ENCODE measurements around the gene PDF.

PDF gene

DNA sequence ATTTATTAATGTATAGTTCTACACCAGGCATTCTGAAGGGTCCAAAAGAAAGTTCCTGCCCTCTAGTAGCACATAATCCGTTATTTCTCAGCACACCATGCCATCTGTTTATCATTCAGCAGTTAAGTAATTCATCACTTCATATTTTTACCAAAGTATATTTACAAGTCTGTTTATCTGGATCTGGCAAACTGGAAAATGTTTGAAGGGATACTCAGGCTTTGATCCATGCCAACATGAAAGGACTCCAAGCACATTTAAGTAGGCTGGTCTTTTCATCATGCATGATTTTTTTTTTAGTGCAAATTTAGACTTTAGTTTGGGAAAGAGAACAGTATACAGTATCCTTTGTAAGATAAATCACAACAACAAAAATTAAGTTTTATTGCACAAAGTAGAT, 23.3 kb downstream of the PDF start:
- Histone ChIP-seq H3K27me3 (ENCODE audit: insufficient read depth, low read length, poor library complexity) (no peaks in the 10 kb centered on the region), H3K9ac (ENCODE audit: low read length) (no peak overlapping the region), H3K18ac (ENCODE audit: low read length) (no peak overlapping the region), H3K36me3 (ENCODE audit: control insufficient read depth, insufficient read depth, low read length) (peaks cover 2% of the 10 kb centered on the region), H2BK120ac (ENCODE audit: low read depth, low read length) (no peak overlapping the region), H2AK5ac (ENCODE audit: low read length) (no peak overlapping the region), H4K8ac (ENCODE audit: low read depth, low read length) (no peak overlapping the region), H3K23ac (ENCODE audit: low read length) (no peak overlapping the region), H3K79me2 (ENCODE audit: control insufficient read depth, insufficient read depth, low read length) (peaks cover 2% of the 10 kb centered on the region), H3K4me2 (ENCODE audit: low read length) (no peak overlapping the region), H4K5ac (ENCODE audit: low read length) (no peak overlapping the region), H3K27ac (ENCODE audit: low read depth, low read length) (no peak overlapping the region), H2BK5ac (ENCODE audit: low read length) (no peak overlapping the region), H3K4me3 (ENCODE audit: low read length) (no peak overlapping the region), H2BK15ac (replicated peaks; ENCODE audit: low read depth) (no peak overlapping the region), H3K4ac (ENCODE audit: low read depth, low read length) (no peak overlapping the region), H3K56ac (ENCODE audit: low read length) (no peak overlapping the region), H3K4me1 (ENCODE audit: control insufficient read depth, low read depth, low read length) (no peaks in the 10 kb centered on the region), H3K79me1 (ENCODE audit: low read length) (peaks cover 1% of the 10 kb centered on the region)
- no CpG with 5 or more reads among the region's 1 CpG for WGBS (ENCODE audit: extremely low coverage, insufficient coverage, low lambda C conversion rate)
- no peak for DNase-seq

DNA sequence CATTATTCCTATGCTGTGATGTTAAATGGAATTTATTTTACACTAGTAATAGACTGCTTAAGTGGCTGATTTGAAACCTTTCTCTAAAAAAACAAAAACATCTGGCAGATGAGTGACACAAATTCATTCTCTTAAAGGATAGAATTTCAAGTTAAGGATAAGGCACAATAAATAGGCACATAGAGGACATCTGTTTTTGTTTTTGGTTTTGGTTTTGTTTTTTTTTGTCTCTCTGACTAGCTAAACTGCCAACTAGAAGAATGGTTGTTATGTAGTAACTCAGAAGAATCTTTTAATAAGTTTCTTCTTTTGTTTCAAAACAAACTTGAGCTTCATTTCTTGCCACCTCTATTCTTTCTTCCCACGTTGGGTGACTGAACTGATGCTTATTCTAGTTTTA, 24.4 kb downstream of the PDF start:
- H3K36me3 ChIP-seq (ENCODE audit: control insufficient read depth, insufficient read depth, low read length), result peaks cover 4% of the 10 kb centered on the region
- WGBS (ENCODE audit: extremely low coverage, insufficient coverage, low lambda C conversion rate), result no CpG with 5 or more reads among the region's 1 CpG
- no peak overlapping the region for H4K5ac ChIP-seq (ENCODE audit: low read length)
- no peak overlapping the region for H3K27ac ChIP-seq (ENCODE audit: low read depth, low read length)
- H3K79me1 ChIP-seq (ENCODE audit: low read length), result no peaks in the 10 kb centered on the region
- H3K4me3 ChIP-seq (ENCODE audit: low read length), result no peak overlapping the region
- H2AK5ac ChIP-seq (ENCODE audit: low read length), result no peak overlapping the region
- no peaks in the 10 kb centered on the region for H3K79me2 ChIP-seq (ENCODE audit: control insufficient read depth, insufficient read depth, low read length)
- no peak overlapping the region for H2BK5ac ChIP-seq (ENCODE audit: low read length)
- H3K18ac ChIP-seq (ENCODE audit: low read length), result no peak overlapping the region
- no peaks in the 10 kb centered on the region for H3K27me3 ChIP-seq (ENCODE audit: insufficient read depth, low read length, poor library complexity)
- no peak for DNase-seq
- H3K56ac ChIP-seq (ENCODE audit: low read length), result no peak overlapping the region
- H2BK120ac ChIP-seq (ENCODE audit: low read depth, low read length), result no peak overlapping the region
- H3K4ac ChIP-seq (ENCODE audit: low read depth, low read length), result no peak overlapping the region
- H2BK15ac ChIP-seq (replicated peaks; ENCODE audit: low read depth), result no peak overlapping the region
- no peak overlapping the region for H4K8ac ChIP-seq (ENCODE audit: low read depth, low read length)
- no peaks in the 10 kb centered on the region for H3K4me1 ChIP-seq (ENCODE audit: control insufficient read depth, low read depth, low read length)
- H3K4me2 ChIP-seq (ENCODE audit: low read length), result no peak overlapping the region
- H3K9ac ChIP-seq (ENCODE audit: low read length), result no peak overlapping the region
- no peak overlapping the region for H3K23ac ChIP-seq (ENCODE audit: low read length)

DNA sequence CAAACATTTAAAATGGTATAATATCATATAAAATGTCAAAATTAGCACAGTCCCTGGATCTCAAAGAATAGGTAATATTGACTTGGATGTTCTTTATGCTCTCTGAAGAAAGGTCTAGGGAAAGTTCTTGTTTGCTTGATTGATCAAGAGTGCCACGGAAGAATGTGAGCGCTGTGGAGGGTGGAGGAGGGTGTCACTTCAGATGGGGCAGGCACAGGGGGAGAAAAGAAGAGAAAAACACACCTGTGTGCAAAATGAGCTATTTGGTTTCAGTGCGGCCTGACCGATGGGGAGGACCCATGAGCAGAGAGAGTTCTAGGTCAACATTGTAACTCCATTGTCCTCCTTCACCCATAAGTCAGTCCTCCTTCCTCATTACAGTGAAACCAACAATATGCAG, 28.1 kb downstream of the PDF start:
- WGBS (ENCODE audit: extremely low coverage, insufficient coverage, low lambda C conversion rate), result no CpG with 5 or more reads among the region's 4 CpGs
- no peaks in the 10 kb centered on the region for H3K79me2 ChIP-seq (ENCODE audit: control insufficient read depth, insufficient read depth, low read length)
- no peaks in the 10 kb centered on the region for H3K4me1 ChIP-seq (ENCODE audit: control insufficient read depth, low read depth, low read length)
- H3K27ac ChIP-seq (ENCODE audit: low read depth, low read length), result no peak overlapping the region
- H3K18ac ChIP-seq (ENCODE audit: low read length), result no peak overlapping the region
- no peak overlapping the region for H2BK120ac ChIP-seq (ENCODE audit: low read depth, low read length)
- H2BK5ac ChIP-seq (ENCODE audit: low read length), result no peak overlapping the region
- no peak for DNase-seq
- no peaks in the 10 kb centered on the region for H3K79me1 ChIP-seq (ENCODE audit: low read length)
- H2BK15ac ChIP-seq (replicated peaks; ENCODE audit: low read depth), result no peak overlapping the region
- no peak overlapping the region for H3K56ac ChIP-seq (ENCODE audit: low read length)
- no peak overlapping the region for H3K4me2 ChIP-seq (ENCODE audit: low read length)
- no peak overlapping the region for H3K4me3 ChIP-seq (ENCODE audit: low read length)
- no peaks in the 10 kb centered on the region for H3K27me3 ChIP-seq (ENCODE audit: insufficient read depth, low read length, poor library complexity)
- peaks cover 6% of the 10 kb centered on the region for H3K36me3 ChIP-seq (ENCODE audit: control insufficient read depth, insufficient read depth, low read length)
- no peak overlapping the region for H4K5ac ChIP-seq (ENCODE audit: low read length)
- no peak overlapping the region for H3K23ac ChIP-seq (ENCODE audit: low read length)
- no peak overlapping the region for H3K9ac ChIP-seq (ENCODE audit: low read length)
- no peak overlapping the region for H2AK5ac ChIP-seq (ENCODE audit: low read length)
- no peak overlapping the region for H4K8ac ChIP-seq (ENCODE audit: low read depth, low read length)
- no peak overlapping the region for H3K4ac ChIP-seq (ENCODE audit: low read depth, low read length)

DNA sequence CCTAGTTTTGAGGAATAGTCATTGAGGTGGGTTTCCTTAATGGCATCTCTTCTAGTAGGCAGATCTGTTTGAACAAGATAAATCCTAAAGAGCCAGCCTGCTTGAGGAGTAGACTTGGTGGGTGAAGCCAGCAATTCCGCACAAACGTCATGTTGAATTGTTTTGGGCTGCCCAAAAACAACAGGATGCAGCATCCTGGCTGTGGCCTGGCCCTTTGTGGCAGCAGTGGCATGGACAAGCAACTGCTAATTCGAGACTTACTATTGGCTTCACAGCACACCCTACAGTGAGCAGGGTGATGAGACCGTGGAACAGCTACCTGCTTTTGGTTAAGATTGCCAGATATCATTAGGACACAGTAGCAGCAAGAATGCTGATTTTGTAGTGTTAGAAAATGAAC, 28.5 kb downstream of the PDF start:
- Histone ChIP-seq H2BK5ac (ENCODE audit: low read length) (no peak overlapping the region), H4K5ac (ENCODE audit: low read length) (no peak overlapping the region), H3K4me2 (ENCODE audit: low read length) (no peak overlapping the region), H3K27me3 (ENCODE audit: insufficient read depth, low read length, poor library complexity) (no peaks in the 10 kb centered on the region), H3K18ac (ENCODE audit: low read length) (no peak overlapping the region), H2BK120ac (ENCODE audit: low read depth, low read length) (no peak overlapping the region), H3K27ac (ENCODE audit: low read depth, low read length) (no peak overlapping the region), H4K8ac (ENCODE audit: low read depth, low read length) (no peak overlapping the region), H3K79me1 (ENCODE audit: low read length) (no peaks in the 10 kb centered on the region), H3K9ac (ENCODE audit: low read length) (no peak overlapping the region), H3K4me3 (ENCODE audit: low read length) (no peak overlapping the region), H3K56ac (ENCODE audit: low read length) (no peak overlapping the region), H2BK15ac (replicated peaks; ENCODE audit: low read depth) (no peak overlapping the region), H3K36me3 (ENCODE audit: control insufficient read depth, insufficient read depth, low read length) (peaks cover 6% of the 10 kb centered on the region), H3K79me2 (ENCODE audit: control insufficient read depth, insufficient read depth, low read length) (no peaks in the 10 kb centered on the region), H2AK5ac (ENCODE audit: low read length) (no peak overlapping the region), H3K4ac (ENCODE audit: low read depth, low read length) (no peak overlapping the region), H3K4me1 (ENCODE audit: control insufficient read depth, low read depth, low read length) (no peaks in the 10 kb centered on the region), H3K23ac (ENCODE audit: low read length) (no peak overlapping the region)
- WGBS (ENCODE audit: extremely low coverage, insufficient coverage, low lambda C conversion rate), result no CpG with 5 or more reads among the region's 4 CpGs
- DNase-seq, result no peak

DNA sequence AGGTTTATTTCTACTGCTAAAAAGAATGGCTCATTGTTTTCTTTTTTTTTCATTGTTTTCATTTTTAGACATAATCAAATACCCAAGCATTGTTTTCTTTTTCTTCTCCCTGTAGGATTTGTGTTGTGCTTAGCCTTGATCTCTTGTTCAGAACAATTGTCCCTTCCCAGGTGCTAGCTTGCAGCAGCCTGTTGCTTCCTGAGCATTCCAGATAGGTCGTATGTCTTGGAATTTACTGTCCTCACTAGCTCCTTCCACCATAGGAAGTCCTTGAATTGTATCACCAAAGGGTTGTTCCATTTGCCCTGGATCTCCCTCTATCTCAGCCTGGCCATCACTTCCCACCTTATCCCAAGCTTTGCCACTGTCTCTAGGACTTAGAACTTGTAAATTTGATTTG, 29.2 kb downstream of the PDF start:
- DNase-seq, result peak; percentile 44
- WGBS (ENCODE audit: extremely low coverage, insufficient coverage, low lambda C conversion rate), result no CpG with 5 or more reads among the region's 1 CpG
- peaks cover 6% of the 10 kb centered on the region for H3K36me3 ChIP-seq (ENCODE audit: control insufficient read depth, insufficient read depth, low read length)

DNA sequence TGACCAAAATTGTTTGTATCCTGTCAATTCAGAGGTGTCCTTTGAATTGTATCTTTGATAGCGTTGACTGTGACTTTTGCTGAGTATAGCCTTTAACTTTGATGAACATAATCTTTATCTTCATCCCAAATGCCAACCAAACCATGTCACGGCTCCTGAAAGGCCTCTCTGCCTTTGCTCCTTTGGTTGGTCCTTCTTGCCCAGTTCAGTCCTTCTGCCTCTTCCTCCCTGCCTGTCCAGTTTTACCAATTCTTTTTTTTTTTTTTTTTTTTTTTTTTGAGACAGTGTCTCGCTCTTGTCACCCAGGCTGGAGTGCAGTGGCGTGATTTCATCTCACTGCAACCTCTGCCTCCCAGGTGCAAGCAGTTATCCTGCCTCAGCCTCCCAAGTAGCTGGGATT, 32.1 kb downstream of the PDF start:
- no peak overlapping the region for H2BK15ac ChIP-seq (replicated peaks; ENCODE audit: low read depth)
- no peak overlapping the region for H2BK120ac ChIP-seq (ENCODE audit: low read depth, low read length)
- no peak overlapping the region for H4K8ac ChIP-seq (ENCODE audit: low read depth, low read length)
- WGBS (ENCODE audit: extremely low coverage, insufficient coverage, low lambda C conversion rate), result no CpG with 5 or more reads among the region's 4 CpGs
- no peak overlapping the region for H3K56ac ChIP-seq (ENCODE audit: low read length)
- no peak overlapping the region for H4K5ac ChIP-seq (ENCODE audit: low read length)
- H3K79me2 ChIP-seq (ENCODE audit: control insufficient read depth, insufficient read depth, low read length), result no peaks in the 10 kb centered on the region
- H3K4me2 ChIP-seq (ENCODE audit: low read length), result no peak overlapping the region
- no peak overlapping the region for H2AK5ac ChIP-seq (ENCODE audit: low read length)
- H3K36me3 ChIP-seq (ENCODE audit: control insufficient read depth, insufficient read depth, low read length), result peaks cover 5% of the 10 kb centered on the region
- no peak overlapping the region for H3K4ac ChIP-seq (ENCODE audit: low read depth, low read length)
- no peaks in the 10 kb centered on the region for H3K79me1 ChIP-seq (ENCODE audit: low read length)
- no peak overlapping the region for H2BK5ac ChIP-seq (ENCODE audit: low read length)
- H3K18ac ChIP-seq (ENCODE audit: low read length), result no peak overlapping the region
- no peak overlapping the region for H3K23ac ChIP-seq (ENCODE audit: low read length)
- H3K27me3 ChIP-seq (ENCODE audit: insufficient read depth, low read length, poor library complexity), result no peaks in the 10 kb centered on the region
- H3K4me3 ChIP-seq (ENCODE audit: low read length), result no peak overlapping the region
- DNase-seq, result no peak
- no peak overlapping the region for H3K27ac ChIP-seq (ENCODE audit: low read depth, low read length)
- H3K4me1 ChIP-seq (ENCODE audit: control insufficient read depth, low read depth, low read length), result no peaks in the 10 kb centered on the region
- no peak overlapping the region for H3K9ac ChIP-seq (ENCODE audit: low read length)

More for the DNA sequence above, 29.2 kb downstream of the PDF start:
- H3K27me3 ChIP-seq (ENCODE audit: insufficient read depth, low read length, poor library complexity), result no peaks in the 10 kb centered on the region
- H3K4ac ChIP-seq (ENCODE audit: low read depth, low read length), result no peak overlapping the region
- H3K56ac ChIP-seq (ENCODE audit: low read length), result no peak overlapping the region
- no peak overlapping the region for H3K27ac ChIP-seq (ENCODE audit: low read depth, low read length)
- H3K23ac ChIP-seq (ENCODE audit: low read length), result no peak overlapping the region
- H3K4me2 ChIP-seq (ENCODE audit: low read length), result no peak overlapping the region
- no peak overlapping the region for H2BK120ac ChIP-seq (ENCODE audit: low read depth, low read length)
- no peak overlapping the region for H2BK15ac ChIP-seq (replicated peaks; ENCODE audit: low read depth)
- no peaks in the 10 kb centered on the region for H3K4me1 ChIP-seq (ENCODE audit: control insufficient read depth, low read depth, low read length)
- H2AK5ac ChIP-seq (ENCODE audit: low read length), result no peak overlapping the region
- H2BK5ac ChIP-seq (ENCODE audit: low read length), result no peak overlapping the region
- no peak overlapping the region for H3K18ac ChIP-seq (ENCODE audit: low read length)
- no peaks in the 10 kb centered on the region for H3K79me1 ChIP-seq (ENCODE audit: low read length)
- no peak overlapping the region for H4K8ac ChIP-seq (ENCODE audit: low read depth, low read length)
- H3K9ac ChIP-seq (ENCODE audit: low read length), result no peak overlapping the region
- no peak overlapping the region for H4K5ac ChIP-seq (ENCODE audit: low read length)
- H3K79me2 ChIP-seq (ENCODE audit: control insufficient read depth, insufficient read depth, low read length), result no peaks in the 10 kb centered on the region
- no peak overlapping the region for H3K4me3 ChIP-seq (ENCODE audit: low read length)
